ENCODE measurements around the gene AK6.

Gene AK6

DNA sequence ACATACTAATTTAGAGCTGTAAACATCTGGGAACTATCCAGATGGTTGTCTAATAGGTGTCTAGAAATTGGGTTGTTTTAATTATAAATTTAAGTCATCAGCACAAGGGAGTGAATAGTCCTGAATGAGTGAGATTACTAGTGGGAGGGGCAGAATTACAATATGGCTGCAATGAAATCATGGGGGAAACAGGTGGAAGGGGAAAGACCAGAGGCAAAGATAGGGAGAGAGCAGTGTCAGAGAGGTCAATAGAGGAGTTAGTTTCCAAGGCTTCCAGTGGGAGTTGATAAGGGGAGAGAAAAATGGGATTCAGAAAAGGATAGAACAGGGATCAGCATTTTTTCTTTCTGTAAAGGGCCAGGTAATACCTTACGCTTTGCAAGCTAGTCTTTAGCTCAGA, 8.9 kb downstream of the AK6 start:
- TF ChIP-seq CREB1 (IDR thresholded peaks at IDR 0.05; ENCODE audit: low read depth) (no peak), TCF12 (IDR thresholded peaks at IDR 0.05; ENCODE audit: low read depth) (no peak), FOXM1 (IDR thresholded peaks at IDR 0.05; ENCODE audit: borderline replicate concordance, low read depth) (no peak), NFIC (IDR thresholded peaks at IDR 0.05) (no peak), TAF1 (IDR thresholded peaks at IDR 0.05; ENCODE audit: low read depth) (no peak), CEBPB (IDR thresholded peaks at IDR 0.05) (no peak), ZBTB7A (IDR thresholded peaks at IDR 0.05; ENCODE audit: low read depth) (no peak), TEAD4 (IDR thresholded peaks at IDR 0.05) (no peak), RAD21 (IDR thresholded peaks at IDR 0.05; ENCODE audit: low read depth) (no peak), EGR1 (IDR thresholded peaks at IDR 0.05) (no peak), EP300 (IDR thresholded peaks at IDR 0.05; ENCODE audit: borderline replicate concordance) (no peak)
- TF ChIP-seq, protein P1, sequence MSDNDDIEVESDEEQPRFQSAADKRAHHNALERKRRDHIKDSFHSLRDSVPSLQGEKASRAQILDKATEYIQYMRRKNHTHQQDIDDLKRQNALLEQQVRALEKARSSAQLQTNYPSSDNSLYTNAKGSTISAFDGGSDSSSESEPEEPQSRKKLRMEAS (IDR thresholded peaks at IDR 0.05): no peak

DNA sequence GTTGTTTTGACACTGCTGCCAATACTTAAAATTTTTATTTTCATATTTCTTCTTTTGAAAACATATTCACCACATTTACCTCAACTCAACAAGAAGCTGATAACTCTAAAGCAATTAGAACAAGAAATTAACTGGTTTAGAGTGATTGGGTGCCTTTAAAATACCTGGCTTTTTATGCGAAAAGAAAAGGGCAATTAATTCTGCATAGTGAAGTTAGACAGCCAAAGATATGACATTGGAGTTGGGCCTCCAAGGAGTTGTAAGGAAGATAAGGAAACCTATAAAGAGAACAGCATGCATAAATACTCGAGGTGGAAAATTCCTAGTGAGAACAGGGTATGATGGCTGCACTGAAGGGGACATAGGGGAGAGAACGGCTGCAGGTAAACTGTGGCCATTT, 9.6 kb downstream of the AK6 start:
- TF ChIP-seq ZBTB7A (IDR thresholded peaks at IDR 0.05; ENCODE audit: low read depth) (no peak), EGR1 (IDR thresholded peaks at IDR 0.05) (no peak), NFIC (IDR thresholded peaks at IDR 0.05) (no peak)

DNA sequence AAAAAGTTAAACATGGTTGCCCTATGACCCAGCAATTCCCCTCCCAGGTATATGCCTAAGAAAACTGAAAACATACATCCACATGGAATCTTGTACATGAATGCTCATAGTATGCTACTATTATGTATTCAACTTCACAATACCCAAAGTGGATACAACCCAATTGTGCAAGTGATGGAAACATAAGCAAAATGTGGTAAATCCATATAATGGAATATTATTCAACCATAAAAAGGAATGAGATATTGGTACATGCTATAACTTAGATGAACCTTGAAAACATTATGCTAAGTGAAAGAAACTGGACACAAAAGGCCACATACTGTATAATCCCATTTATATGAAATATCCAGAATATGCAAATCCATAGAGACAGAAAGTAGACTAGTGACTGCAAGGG, 18.7 kb downstream of the AK6 start:
- TF ChIP-seq TAF1 (IDR thresholded peaks at IDR 0.05; ENCODE audit: low read depth) (no peak), NFIC (IDR thresholded peaks at IDR 0.05) (no peak), CREB1 (IDR thresholded peaks at IDR 0.05; ENCODE audit: low read depth) (no peak), FOXM1 (IDR thresholded peaks at IDR 0.05; ENCODE audit: borderline replicate concordance, low read depth) (no peak)
- TF ChIP-seq, protein P1 (IDR thresholded peaks at IDR 0.05): no peak

DNA sequence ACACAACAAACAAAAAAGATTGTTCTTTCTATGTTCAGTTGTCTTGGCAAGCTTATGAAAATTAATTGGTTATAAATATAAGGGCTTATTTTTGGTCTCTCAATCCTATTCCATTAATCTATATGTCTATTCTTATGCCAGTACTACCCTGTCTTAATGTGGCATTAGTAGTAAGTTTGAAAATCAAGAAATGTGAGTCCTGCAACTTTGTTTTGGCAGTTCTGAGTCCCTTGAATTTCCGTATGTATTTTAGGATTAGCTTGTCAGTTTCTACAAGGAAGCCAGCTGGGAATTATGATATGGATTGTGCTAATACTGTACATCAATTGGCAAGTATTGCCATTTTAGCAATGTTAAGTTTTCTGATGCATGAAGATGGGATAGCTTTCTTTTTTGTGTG, 26.2 kb downstream of the AK6 start:
- no peak for TF ChIP-seq RAD21 (IDR thresholded peaks at IDR 0.05; ENCODE audit: low read depth)
- no peak for TF ChIP-seq FOXM1 (IDR thresholded peaks at IDR 0.05; ENCODE audit: borderline replicate concordance, low read depth)
- no peak for TF ChIP-seq EP300 (IDR thresholded peaks at IDR 0.05; ENCODE audit: borderline replicate concordance)
- TF ChIP-seq CREB1 (IDR thresholded peaks at IDR 0.05; ENCODE audit: low read depth): no peak
- TF ChIP-seq ZBTB7A (IDR thresholded peaks at IDR 0.05; ENCODE audit: low read depth): no peak
- TF ChIP-seq, protein P1 (IDR thresholded peaks at IDR 0.05): no peak
- TF ChIP-seq NFIC (IDR thresholded peaks at IDR 0.05): no peak
- TF ChIP-seq TAF1 (IDR thresholded peaks at IDR 0.05; ENCODE audit: low read depth): no peak
- TF ChIP-seq, protein P2, sequence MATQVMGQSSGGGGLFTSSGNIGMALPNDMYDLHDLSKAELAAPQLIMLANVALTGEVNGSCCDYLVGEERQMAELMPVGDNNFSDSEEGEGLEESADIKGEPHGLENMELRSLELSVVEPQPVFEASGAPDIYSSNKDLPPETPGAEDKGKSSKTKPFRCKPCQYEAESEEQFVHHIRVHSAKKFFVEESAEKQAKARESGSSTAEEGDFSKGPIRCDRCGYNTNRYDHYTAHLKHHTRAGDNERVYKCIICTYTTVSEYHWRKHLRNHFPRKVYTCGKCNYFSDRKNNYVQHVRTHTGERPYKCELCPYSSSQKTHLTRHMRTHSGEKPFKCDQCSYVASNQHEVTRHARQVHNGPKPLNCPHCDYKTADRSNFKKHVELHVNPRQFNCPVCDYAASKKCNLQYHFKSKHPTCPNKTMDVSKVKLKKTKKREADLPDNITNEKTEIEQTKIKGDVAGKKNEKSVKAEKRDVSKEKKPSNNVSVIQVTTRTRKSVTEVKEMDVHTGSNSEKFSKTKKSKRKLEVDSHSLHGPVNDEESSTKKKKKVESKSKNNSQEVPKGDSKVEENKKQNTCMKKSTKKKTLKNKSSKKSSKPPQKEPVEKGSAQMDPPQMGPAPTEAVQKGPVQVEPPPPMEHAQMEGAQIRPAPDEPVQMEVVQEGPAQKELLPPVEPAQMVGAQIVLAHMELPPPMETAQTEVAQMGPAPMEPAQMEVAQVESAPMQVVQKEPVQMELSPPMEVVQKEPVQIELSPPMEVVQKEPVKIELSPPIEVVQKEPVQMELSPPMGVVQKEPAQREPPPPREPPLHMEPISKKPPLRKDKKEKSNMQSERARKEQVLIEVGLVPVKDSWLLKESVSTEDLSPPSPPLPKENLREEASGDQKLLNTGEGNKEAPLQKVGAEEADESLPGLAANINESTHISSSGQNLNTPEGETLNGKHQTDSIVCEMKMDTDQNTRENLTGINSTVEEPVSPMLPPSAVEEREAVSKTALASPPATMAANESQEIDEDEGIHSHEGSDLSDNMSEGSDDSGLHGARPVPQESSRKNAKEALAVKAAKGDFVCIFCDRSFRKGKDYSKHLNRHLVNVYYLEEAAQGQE (IDR thresholded peaks at IDR 0.05; ENCODE audit: low read depth): no peak
- TF ChIP-seq TCF12 (IDR thresholded peaks at IDR 0.05; ENCODE audit: low read depth): no peak
- no peak for TF ChIP-seq CEBPB (IDR thresholded peaks at IDR 0.05)
- TF ChIP-seq, protein P3, sequence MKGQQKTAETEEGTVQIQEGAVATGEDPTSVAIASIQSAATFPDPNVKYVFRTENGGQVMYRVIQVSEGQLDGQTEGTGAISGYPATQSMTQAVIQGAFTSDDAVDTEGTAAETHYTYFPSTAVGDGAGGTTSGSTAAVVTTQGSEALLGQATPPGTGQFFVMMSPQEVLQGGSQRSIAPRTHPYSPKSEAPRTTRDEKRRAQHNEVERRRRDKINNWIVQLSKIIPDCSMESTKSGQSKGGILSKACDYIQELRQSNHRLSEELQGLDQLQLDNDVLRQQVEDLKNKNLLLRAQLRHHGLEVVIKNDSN (IDR thresholded peaks at IDR 0.05): no peak
- TF ChIP-seq EGR1 (IDR thresholded peaks at IDR 0.05): no peak
- no peak for TF ChIP-seq TEAD4 (IDR thresholded peaks at IDR 0.05)
- TF ChIP-seq YY1 (IDR thresholded peaks at IDR 0.05; ENCODE audit: low read depth): no peak

DNA sequence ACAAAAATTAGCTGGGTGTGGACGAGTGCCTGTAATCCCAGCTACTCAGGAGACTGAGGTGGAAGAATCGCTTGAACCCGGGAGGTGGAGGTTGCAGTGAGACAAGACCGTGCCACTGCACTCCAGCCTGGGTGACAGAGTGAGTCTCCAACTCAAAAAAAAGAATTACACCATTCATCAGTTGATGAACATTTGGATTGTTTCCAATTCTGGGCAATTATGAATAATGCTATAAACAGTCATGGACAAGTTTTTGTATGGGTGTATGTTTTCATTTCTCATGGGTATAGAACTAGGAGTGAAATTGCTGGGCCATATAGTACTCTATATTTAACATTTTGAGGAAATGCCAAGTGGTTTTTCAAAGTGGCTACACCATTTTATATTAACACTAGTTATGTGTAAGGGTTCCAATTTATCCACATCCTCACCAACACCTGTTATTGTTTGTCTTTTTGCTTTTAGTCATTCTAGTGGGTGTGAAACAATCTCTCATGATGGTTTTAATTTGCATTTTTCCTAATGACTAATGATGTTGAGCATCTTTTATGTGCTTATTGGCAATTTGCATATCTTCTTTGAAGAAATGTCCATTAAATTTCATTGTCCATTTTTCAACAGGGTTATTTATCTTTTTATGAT, 27.7 kb downstream of the AK6 start:
- TF ChIP-seq NFIC (IDR thresholded peaks at IDR 0.05) (no peak), CEBPB (IDR thresholded peaks at IDR 0.05) (no peak), CREB1 (IDR thresholded peaks at IDR 0.05; ENCODE audit: low read depth) (no peak), TAF1 (IDR thresholded peaks at IDR 0.05; ENCODE audit: low read depth) (no peak), TEAD4 (IDR thresholded peaks at IDR 0.05) (no peak), RAD21 (IDR thresholded peaks at IDR 0.05; ENCODE audit: low read depth) (no peak), TCF12 (IDR thresholded peaks at IDR 0.05; ENCODE audit: low read depth) (no peak), YY1 (IDR thresholded peaks at IDR 0.05; ENCODE audit: low read depth) (no peak), FOXM1 (IDR thresholded peaks at IDR 0.05; ENCODE audit: borderline replicate concordance, low read depth) (no peak), EGR1 (IDR thresholded peaks at IDR 0.05) (no peak), EP300 (IDR thresholded peaks at IDR 0.05; ENCODE audit: borderline replicate concordance) (no peak), ZBTB7A (IDR thresholded peaks at IDR 0.05; ENCODE audit: low read depth) (no peak)
- TF ChIP-seq, protein P1 (IDR thresholded peaks at IDR 0.05): no peak
- TF ChIP-seq, protein P2 (IDR thresholded peaks at IDR 0.05; ENCODE audit: low read depth): no peak
- TF ChIP-seq, protein P3 (IDR thresholded peaks at IDR 0.05): no peak
